ENCODE measurements around the gene VPS16. TPM values are rescaled to one million over a fixed set of nuclear protein-coding genes. Genes with fewer than 3 reads are reported as not detected.

VPS16 gene
- total RNA-seq, 2 experiments from 2014 or later, result 32.6 to 39.0 TPM

- CTCF ChIA-PET (ENCODE audit: unreplicated experiment), result no interaction called here
- Histone ChIP-seq H2AFZ (ENCODE audit: low read length) (no peak overlapping the region), H3K4me2 (ENCODE audit: low read length) (no peak overlapping the region), H3K27ac (ENCODE audit: low read depth, low read length, poor library complexity, severe bottlenecking) (no peak overlapping the region), H3K36me3 (ENCODE audit: insufficient read depth, low read length) (peaks cover 6% of the 10 kb centered on the region; the same call in 1 of the 2 replicates), H3K4me3 (ENCODE audit: low read depth, low read length, poor library complexity, severe bottlenecking) (no peak overlapping the region), H3K9me2 (ENCODE audit: insufficient read depth, low read length) (no peaks in the 10 kb centered on the region), H3K9me3 (ENCODE audit: low read length) (no peaks in the 10 kb centered on the region), H3K4me1 (ENCODE audit: insufficient read depth, low read length, poor library complexity, severe bottlenecking) (peaks cover 9% of the 10 kb centered on the region), H4K20me1 (ENCODE audit: insufficient read depth, low read length) (0 out of 2 replicates have a peak, but pooled peaks cover under 1% of the 10 kb centered on the region), H3K79me2 (ENCODE audit: insufficient read depth, low read depth, low read length) (peaks cover 8% of the 10 kb centered on the region)
- POLR2A ChIA-PET, result no interaction called here
- no peak for TF ChIP-seq EZH2phosphoT487 (IDR thresholded peaks at IDR 0.05; ENCODE audit: borderline replicate concordance, low read depth, low read length)
- TF ChIP-seq CTCF (conservative IDR thresholded peaks at IDR 0.05; ENCODE audit: low read length), result no peak
- BruUV-seq (replicated peaks), result no TSS peak
- intact Hi-C loops (cut with micrococcal nuclease; ENCODE audit: unreplicated experiment), result no loop called here
- no peak for DNase-seq (ENCODE audit: low spot score)
These were observed 28.8 kb downstream of the VPS16 start for GRCh38 chr20:2869381-2869780.

- Histone ChIP-seq H3K9me3 (ENCODE audit: low read length) (no peaks in the 10 kb centered on the region), H3K36me3 (ENCODE audit: insufficient read depth, low read length) (peaks cover 5% of the 10 kb centered on the region; the same call in 1 of the 2 replicates), H4K20me1 (ENCODE audit: insufficient read depth, low read length) (0 out of 2 replicates have a peak, but pooled peaks cover 8% of the 10 kb centered on the region), H3K4me2 (ENCODE audit: low read length) (no peak overlapping the region), H3K79me2 (ENCODE audit: insufficient read depth, low read depth, low read length) (peaks cover 25% of the 10 kb centered on the region), H3K27ac (ENCODE audit: low read depth, low read length, poor library complexity, severe bottlenecking) (no peak overlapping the region), H3K9me2 (ENCODE audit: insufficient read depth, low read length) (no peaks in the 10 kb centered on the region), H2AFZ (ENCODE audit: low read length) (no peak overlapping the region), H3K4me1 (ENCODE audit: insufficient read depth, low read length, poor library complexity, severe bottlenecking) (peaks cover 26% of the 10 kb centered on the region), H3K4me3 (ENCODE audit: low read depth, low read length, poor library complexity, severe bottlenecking) (no peak overlapping the region)
- intact Hi-C loops (cut with micrococcal nuclease; ENCODE audit: unreplicated experiment), result no loop called here
- DNase-seq (ENCODE audit: low spot score), result no peak
- ChIA-PET POLR2A (interaction anchor here (0.7 to 0.9 kb wide), 2 partner anchors 10 to 41 kb away, joined by 3 read pairs; no protein-coding TSS in a partner anchor), CTCF (ENCODE audit: unreplicated experiment) (no interaction called here)
- TF ChIP-seq EZH2phosphoT487 (IDR thresholded peaks at IDR 0.05; ENCODE audit: borderline replicate concordance, low read depth, low read length), result no peak
- TF ChIP-seq CTCF (conservative IDR thresholded peaks at IDR 0.05; ENCODE audit: low read length), result no peak
- BruUV-seq (replicated peaks), result no TSS peak
These were observed 30.5 kb downstream of the VPS16 start for GRCh38 chr20:2871111-2871465.

GRCh38 chr20:2871661-2872458, 31.3 kb downstream of the VPS16 start:
- Histone ChIP-seq H3K4me3 (ENCODE audit: low read depth, low read length, poor library complexity, severe bottlenecking) (peak overlapping the region; percentile 87), H3K4me1 (ENCODE audit: insufficient read depth, low read length, poor library complexity, severe bottlenecking) (peaks cover 33% of the 10 kb centered on the region), H3K9me2 (ENCODE audit: insufficient read depth, low read length) (no peaks in the 10 kb centered on the region), H4K20me1 (ENCODE audit: insufficient read depth, low read length) (peaks cover 12% of the 10 kb centered on the region; the same call in 1 of the 2 replicates), H3K9me3 (ENCODE audit: low read length) (no peaks in the 10 kb centered on the region), H3K4me2 (ENCODE audit: low read length) (peak overlapping the region; percentile 95), H3K27ac (ENCODE audit: low read depth, low read length, poor library complexity, severe bottlenecking) (no peak overlapping the region), H3K79me2 (ENCODE audit: insufficient read depth, low read depth, low read length) (peaks cover 33% of the 10 kb centered on the region), H3K36me3 (ENCODE audit: insufficient read depth, low read length) (peaks cover 12% of the 10 kb centered on the region), H2AFZ (ENCODE audit: low read length) (peak overlapping the region; percentile 92)
- POLR2A ChIA-PET, result interaction anchor here (0.7 to 0.9 kb wide), 2 partner anchors 11 to 40 kb away, joined by 3 read pairs; no protein-coding TSS in a partner anchor
- CTCF ChIA-PET (ENCODE audit: unreplicated experiment), result no interaction called here
- no peak for TF ChIP-seq CTCF (conservative IDR thresholded peaks at IDR 0.05; ENCODE audit: low read length)
- TF ChIP-seq EZH2phosphoT487 (IDR thresholded peaks at IDR 0.05; ENCODE audit: borderline replicate concordance, low read depth, low read length), result no peak
- no TSS peak for BruUV-seq (replicated peaks)
- intact Hi-C loops (cut with micrococcal nuclease; ENCODE audit: unreplicated experiment), result loop anchor here (2.0 kb wide), 1 partner anchor 219 kb away; the partner anchor contains the start of gene NOP56
- DNase-seq (ENCODE audit: low spot score), result no peak
